ENCODE data around the gene CFAP97D2.

Gene CFAP97D2

GRCh38 chr13:114134944-114135610, 44.0 kb upstream of the CFAP97D2 start:
- Histone ChIP-seq H3K4me1 (ENCODE audit: control insufficient read depth, insufficient read depth, low read length) (peaks cover 7% of the 10 kb centered on the region), H3K4me3 (ENCODE audit: low read length) (no peak overlapping the region), H3K27me3 (replicated peaks; ENCODE audit: control insufficient read depth, insufficient read depth, low read length) (no peaks in the 10 kb centered on the region), H3K36me3 (ENCODE audit: control insufficient read depth, insufficient read depth, low read length, severe bottlenecking) (no peaks in the 10 kb centered on the region), H3K9me3 (ENCODE audit: control insufficient read depth, low read length) (no peaks in the 10 kb centered on the region), H3K9ac (ENCODE audit: low read length) (no peak overlapping the region)
- DNase-seq (ENCODE audit: low read depth): no peak

GRCh38 chr13:114135731-114136171, 43.3 kb upstream of the CFAP97D2 start:
- H3K9ac ChIP-seq (ENCODE audit: low read length): no peak overlapping the region
- H3K9me3 ChIP-seq (ENCODE audit: control insufficient read depth, low read length): no peaks in the 10 kb centered on the region
- H3K36me3 ChIP-seq (ENCODE audit: control insufficient read depth, insufficient read depth, low read length, severe bottlenecking): no peaks in the 10 kb centered on the region
- H3K4me1 ChIP-seq (ENCODE audit: control insufficient read depth, insufficient read depth, low read length): peaks cover under 1% of the 10 kb centered on the region
- H3K4me3 ChIP-seq (ENCODE audit: low read length): no peak overlapping the region
- no peak for DNase-seq (ENCODE audit: low read depth)
- H3K27me3 ChIP-seq (replicated peaks; ENCODE audit: control insufficient read depth, insufficient read depth, low read length): no peaks in the 10 kb centered on the region

GRCh38 chr13:114136576-114136975, 42.5 kb upstream of the CFAP97D2 start:
- DNase-seq (ENCODE audit: low read depth): no peak

GRCh38 chr13:114140131-114140905, 38.7 kb upstream of the CFAP97D2 start:
- H3K4me3 ChIP-seq (ENCODE audit: low read length): no peak overlapping the region

More at GRCh38 chr13:114136576-114136975, 42.5 kb upstream of the CFAP97D2 start:
- no peaks in the 10 kb centered on the region for H3K27me3 ChIP-seq (replicated peaks; ENCODE audit: control insufficient read depth, insufficient read depth, low read length)
- H3K4me1 ChIP-seq (ENCODE audit: control insufficient read depth, insufficient read depth, low read length): no peaks in the 10 kb centered on the region
- H3K9me3 ChIP-seq (ENCODE audit: control insufficient read depth, low read length): no peaks in the 10 kb centered on the region
- H3K9ac ChIP-seq (ENCODE audit: low read length): no peak overlapping the region
- H3K36me3 ChIP-seq (ENCODE audit: control insufficient read depth, insufficient read depth, low read length, severe bottlenecking): no peaks in the 10 kb centered on the region
- no peak overlapping the region for H3K4me3 ChIP-seq (ENCODE audit: low read length)

GRCh38 chr13:114140906-114141250, 38.2 kb upstream of the CFAP97D2 start:
- Histone ChIP-seq H3K36me3 (ENCODE audit: control insufficient read depth, insufficient read depth, low read length, severe bottlenecking) (no peaks in the 10 kb centered on the region), H3K9me3 (ENCODE audit: control insufficient read depth, low read length) (no peaks in the 10 kb centered on the region), H3K27me3 (replicated peaks; ENCODE audit: control insufficient read depth, insufficient read depth, low read length) (peaks cover 6% of the 10 kb centered on the region), H3K9ac (ENCODE audit: low read length) (no peak overlapping the region), H3K4me3 (ENCODE audit: low read length) (no peak overlapping the region), H3K4me1 (ENCODE audit: control insufficient read depth, insufficient read depth, low read length) (no peaks in the 10 kb centered on the region)
- no peak for DNase-seq (ENCODE audit: low read depth)

More at GRCh38 chr13:114140131-114140905, 38.7 kb upstream of the CFAP97D2 start:
- H3K27me3 ChIP-seq (replicated peaks; ENCODE audit: control insufficient read depth, insufficient read depth, low read length): peaks cover 5% of the 10 kb centered on the region
- no peaks in the 10 kb centered on the region for H3K9me3 ChIP-seq (ENCODE audit: control insufficient read depth, low read length)
- no peak for DNase-seq (ENCODE audit: low read depth)
- H3K4me1 ChIP-seq (ENCODE audit: control insufficient read depth, insufficient read depth, low read length): no peaks in the 10 kb centered on the region
- no peak overlapping the region for H3K9ac ChIP-seq (ENCODE audit: low read length)
- H3K36me3 ChIP-seq (ENCODE audit: control insufficient read depth, insufficient read depth, low read length, severe bottlenecking): no peaks in the 10 kb centered on the region

GRCh38 chr13:114141261-114141996, 37.6 kb upstream of the CFAP97D2 start:
- peaks cover 10% of the 10 kb centered on the region for H3K27me3 ChIP-seq (replicated peaks; ENCODE audit: control insufficient read depth, insufficient read depth, low read length)
- no peak overlapping the region for H3K9ac ChIP-seq (ENCODE audit: low read length)
- no peaks in the 10 kb centered on the region for H3K36me3 ChIP-seq (ENCODE audit: control insufficient read depth, insufficient read depth, low read length, severe bottlenecking)
- H3K4me1 ChIP-seq (ENCODE audit: control insufficient read depth, insufficient read depth, low read length): no peaks in the 10 kb centered on the region
- no peak overlapping the region for H3K4me3 ChIP-seq (ENCODE audit: low read length)
- no peaks in the 10 kb centered on the region for H3K9me3 ChIP-seq (ENCODE audit: control insufficient read depth, low read length)
- no peak for DNase-seq (ENCODE audit: low read depth)

GRCh38 chr13:114142137-114142550, 36.9 kb upstream of the CFAP97D2 start:
- DNase-seq (ENCODE audit: low read depth): no peak
- Histone ChIP-seq H3K9ac (ENCODE audit: low read length) (no peak overlapping the region), H3K36me3 (ENCODE audit: control insufficient read depth, insufficient read depth, low read length, severe bottlenecking) (no peaks in the 10 kb centered on the region), H3K4me1 (ENCODE audit: control insufficient read depth, insufficient read depth, low read length) (no peaks in the 10 kb centered on the region), H3K9me3 (ENCODE audit: control insufficient read depth, low read length) (no peaks in the 10 kb centered on the region), H3K4me3 (ENCODE audit: low read length) (no peak overlapping the region), H3K27me3 (replicated peaks; ENCODE audit: control insufficient read depth, insufficient read depth, low read length) (peaks cover 10% of the 10 kb centered on the region)

GRCh38 chr13:114142640-114143490, 36.2 kb upstream of the CFAP97D2 start:
- Histone ChIP-seq H3K27me3 (replicated peaks; ENCODE audit: control insufficient read depth, insufficient read depth, low read length) (peaks cover 10% of the 10 kb centered on the region), H3K4me3 (ENCODE audit: low read length) (no peak overlapping the region), H3K4me1 (ENCODE audit: control insufficient read depth, insufficient read depth, low read length) (no peaks in the 10 kb centered on the region), H3K9me3 (ENCODE audit: control insufficient read depth, low read length) (no peaks in the 10 kb centered on the region), H3K9ac (ENCODE audit: low read length) (no peak overlapping the region), H3K36me3 (ENCODE audit: control insufficient read depth, insufficient read depth, low read length, severe bottlenecking) (no peaks in the 10 kb centered on the region)
- DNase-seq (ENCODE audit: low read depth): no peak

- no peak for DNase-seq (ENCODE audit: low read depth)
- no peak overlapping the region for H3K4me3 ChIP-seq (ENCODE audit: low read length)
- no peaks in the 10 kb centered on the region for H3K9me3 ChIP-seq (ENCODE audit: control insufficient read depth, low read length)
- no peaks in the 10 kb centered on the region for H3K36me3 ChIP-seq (ENCODE audit: control insufficient read depth, insufficient read depth, low read length, severe bottlenecking)
- no peak overlapping the region for H3K9ac ChIP-seq (ENCODE audit: low read length)
- H3K27me3 ChIP-seq (replicated peaks; ENCODE audit: control insufficient read depth, insufficient read depth, low read length): peaks cover 19% of the 10 kb centered on the region
- no peaks in the 10 kb centered on the region for H3K4me1 ChIP-seq (ENCODE audit: control insufficient read depth, insufficient read depth, low read length)
These were observed 35.1 kb upstream of the CFAP97D2 start for GRCh38 chr13:114143806-114144605.

GRCh38 chr13:114144606-114145244, 34.3 kb upstream of the CFAP97D2 start:
- no peak for DNase-seq (ENCODE audit: low read depth)
- H3K9me3 ChIP-seq (ENCODE audit: control insufficient read depth, low read length): no peaks in the 10 kb centered on the region
- no peak overlapping the region for H3K9ac ChIP-seq (ENCODE audit: low read length)
- H3K27me3 ChIP-seq (replicated peaks; ENCODE audit: control insufficient read depth, insufficient read depth, low read length): peaks cover 23% of the 10 kb centered on the region
- no peaks in the 10 kb centered on the region for H3K36me3 ChIP-seq (ENCODE audit: control insufficient read depth, insufficient read depth, low read length, severe bottlenecking)
- H3K4me1 ChIP-seq (ENCODE audit: control insufficient read depth, insufficient read depth, low read length): no peaks in the 10 kb centered on the region
- no peak overlapping the region for H3K4me3 ChIP-seq (ENCODE audit: low read length)
